Sigmoid colon (tissue), 7 donors: ENCODE results near the gene BCAS3. TPM values are rescaled to one million over a fixed set of nuclear protein-coding genes. Genes with fewer than 3 reads are reported as not detected.

Source experiments
- DNase-seq: peaks from one replicate; pipeline ENCODE4 v3.0.0-alpha.2; 2019
- H3K27ac ChIP-seq, 4 donors: fragments of 200-600 bp; sonication (generic); one replicate each; pipeline ENCODE4 v1.5.1; 2016 to 2019; ENCODE audit warnings: mild to moderate bottlenecking in 1 of 4
- H3K27me3 ChIP-seq, 3 donors: fragments of 200-600 bp; sonication (generic); one replicate each; pipeline ENCODE4 v1.5.1; 2019; ENCODE audit warnings: mild to moderate bottlenecking in 1 of 3
- H3K36me3 ChIP-seq, 4 donors: fragments of 200-600 bp; sonication (generic); one replicate each; pipeline ENCODE4 v1.5.1; 2016 to 2019
- H3K4me1 ChIP-seq, 4 donors: fragments of 200-600 bp; sonication (generic); one replicate each; pipeline ENCODE4 v1.5.1; 2017 to 2019
- H3K4me3 ChIP-seq, 4 donors: fragments of 200-600 bp; sonication (generic); one replicate each; pipeline ENCODE4 v1.5.1; 2017 to 2019; ENCODE audit warnings: mild to moderate bottlenecking in 2 of 4, moderate library complexity in 1 of 4
- H3K9me3 ChIP-seq, 4 donors: fragments of 200-600 bp in 3 of 4; sonication (generic) in 3 of 4; one replicate each; pipeline versions ENCODE4 v1.5.1 to v1.6.1; 2013 to 2019
- CTCF ChIP-seq, 4 experiments: fragments of 450-650 bp in 3 of 4; fragments of 200-600 bp in 1 of 4; IDR thresholded peaks; one replicate each; pipeline ENCODE4 v1.5.1; 2016 to 2019; ENCODE audit warnings: antibody characterized with exemption in 4 of 4, mild to moderate bottlenecking in 3 of 4, moderate library complexity in 2 of 4
- EP300 ChIP-seq, 4 donors: sonication (generic); formaldehyde crosslinking; IDR thresholded peaks; one replicate each; pipeline ENCODE4 v1.6.1; 2017; ENCODE audit warnings: antibody characterized with exemption in 4 of 4
- POLR2A ChIP-seq, 2 donors: fragments of 450-650 bp; IDR thresholded peaks; one replicate each; pipeline ENCODE4 v1.6.1; 2016; ENCODE audit warnings: antibody characterized with exemption in 2 of 2, mild to moderate bottlenecking in 2 of 2, moderate library complexity in 2 of 2
- POLR2AphosphoS5 ChIP-seq, 4 donors: sonication (generic); formaldehyde crosslinking; IDR thresholded peaks; one replicate each; pipeline ENCODE4 v1.6.1; 2017; ENCODE audit warnings: antibody characterized with exemption in 4 of 4
- WGBS, 2 donors: extraction: QIAGEN DNeasy Blood & Tissue Kit; methylation state at CpG; one replicate each; pipeline ENCODE4 v1.1.7; 2013; 5-methylcytosine and 5-hydroxymethylcytosine counted together
- intact Hi-C: fragments of 100-400 bp; cut with DNase I; formaldehyde crosslinking; loops from one replicate; pipeline ENCODE4 v1.15.1; 2023
- polyA plus RNA-seq, 3 donors: library from polyadenylated mRNA; stranded (reverse); fragments of 200-250 nt; gene quantifications; one replicate each; pipeline ENCODE4 v1.2.3, GENCODE V29; 2013
- total RNA-seq, 4 donors: library from RNA; depleted of rRNA; stranded (reverse); fragments of >200 nt; gene quantifications; one replicate each; pipeline ENCODE4 v1.1.0, GENCODE V29; 2016
- donor health status: healthy with polysubstance abuse.
- donor health status: Bipolar disorder and iron deficiency.
- donor health status: healthy.

Gene BCAS3
- total and polyA plus RNA-seq, 7 donors: 6.3 to 38.5 (median 28.5) TPM

- Histone ChIP-seq H3K4me3 (no peak overlapping the region), H3K27me3 (no peaks in the 10 kb centered on the region), H3K4me1 (peaks cover 0 to 23% (median 6%) of the 10 kb centered on the region in 4 donors), H3K36me3 (no peaks in the 10 kb centered on the region), H3K27ac (no peak overlapping the region), H3K9me3 (no peaks in the 10 kb centered on the region)
- TF ChIP-seq POLR2AphosphoS5 (IDR thresholded peaks at IDR 0.05) (no peak), EP300 (IDR thresholded peaks at IDR 0.05) (no peak), POLR2A (IDR thresholded peaks at IDR 0.05) (no peak), CTCF (IDR thresholded peaks at IDR 0.05) (no peak)
- WGBS, 2 donors: 6 to 32% methylated on average over 2 of the region's 2 CpGs
- intact Hi-C loops: no loop called here
- no peak for DNase-seq
These were observed 387.7 kb downstream of the BCAS3 start for GRCh38 chr17:61065263-61065773.

GRCh38 chr17:61066062-61066461, 388.4 kb downstream of the BCAS3 start:
- Histone ChIP-seq H3K4me1 (peaks cover 0 to 23% (median 6%) of the 10 kb centered on the region in 4 donors), H3K36me3 (no peaks in the 10 kb centered on the region), H3K9me3 (no peaks in the 10 kb centered on the region), H3K4me3 (no peak overlapping the region), H3K27me3 (no peaks in the 10 kb centered on the region), H3K27ac (no peak overlapping the region)
- WGBS, 2 donors: 81 to 87% methylated on average over 2 of the region's 2 CpGs
- no peak for DNase-seq
- TF ChIP-seq POLR2AphosphoS5 (IDR thresholded peaks at IDR 0.05): no peak
- no peak for TF ChIP-seq CTCF (IDR thresholded peaks at IDR 0.05)
- TF ChIP-seq POLR2A (IDR thresholded peaks at IDR 0.05): no peak
- no peak for TF ChIP-seq EP300 (IDR thresholded peaks at IDR 0.05)
- intact Hi-C loops: no loop called here

GRCh38 chr17:61070649-61071048, 393.0 kb downstream of the BCAS3 start:
- no peaks in the 10 kb centered on the region for H3K27me3 ChIP-seq
- intact Hi-C loops: no loop called here
- WGBS, 2 donors: 85 to 90% methylated on average over 1 of the region's 1 CpG
- H3K27ac ChIP-seq: no peak overlapping the region
- no peaks in the 10 kb centered on the region for H3K36me3 ChIP-seq
- peaks cover 0 to 6% (median under 1%) of the 10 kb centered on the region in 4 donors for H3K4me1 ChIP-seq
- H3K4me3 ChIP-seq: no peak overlapping the region
- no peaks in the 10 kb centered on the region for H3K9me3 ChIP-seq
- no peak for DNase-seq
- TF ChIP-seq POLR2A (IDR thresholded peaks at IDR 0.05) (no peak), POLR2AphosphoS5 (IDR thresholded peaks at IDR 0.05) (no peak), EP300 (IDR thresholded peaks at IDR 0.05) (no peak), CTCF (IDR thresholded peaks at IDR 0.05) (no peak)

- no peak for DNase-seq
- no peak for TF ChIP-seq POLR2A (IDR thresholded peaks at IDR 0.05)
- TF ChIP-seq CTCF (IDR thresholded peaks at IDR 0.05): no peak
- TF ChIP-seq EP300 (IDR thresholded peaks at IDR 0.05): no peak
- TF ChIP-seq POLR2AphosphoS5 (IDR thresholded peaks at IDR 0.05): no peak
- 50 to 64% methylated on average over 1 of the region's 1 CpG for WGBS, 2 donors
- Histone ChIP-seq H3K36me3 (no peaks in the 10 kb centered on the region), H3K27ac (no peak overlapping the region), H3K4me1 (no peaks in the 10 kb centered on the region), H3K27me3 (no peaks in the 10 kb centered on the region), H3K9me3 (no peaks in the 10 kb centered on the region), H3K4me3 (no peak overlapping the region)
- intact Hi-C loops: no loop called here
These were observed 395.0 kb downstream of the BCAS3 start for GRCh38 chr17:61072648-61073047.

- TF ChIP-seq POLR2AphosphoS5 (IDR thresholded peaks at IDR 0.05) (no peak), EP300 (IDR thresholded peaks at IDR 0.05) (no peak), POLR2A (IDR thresholded peaks at IDR 0.05) (no peak), CTCF (IDR thresholded peaks at IDR 0.05) (no peak)
- Histone ChIP-seq H3K9me3 (no peaks in the 10 kb centered on the region), H3K27me3 (no peaks in the 10 kb centered on the region), H3K36me3 (no peaks in the 10 kb centered on the region), H3K4me3 (no peak overlapping the region), H3K4me1 (no peaks in the 10 kb centered on the region), H3K27ac (no peak overlapping the region)
- WGBS, 2 donors: 98% methylated on average over 1 of the region's 1 CpG
- no peak for DNase-seq
- intact Hi-C loops: no loop called here
These were observed 395.5 kb downstream of the BCAS3 start for GRCh38 chr17:61073131-61073530.
